ENCODE results near the gene LACTBL1. TPM values are rescaled to one million over a fixed set of nuclear protein-coding genes. Genes with fewer than 3 reads are reported as not detected.

The LACTBL1 gene, protein sequence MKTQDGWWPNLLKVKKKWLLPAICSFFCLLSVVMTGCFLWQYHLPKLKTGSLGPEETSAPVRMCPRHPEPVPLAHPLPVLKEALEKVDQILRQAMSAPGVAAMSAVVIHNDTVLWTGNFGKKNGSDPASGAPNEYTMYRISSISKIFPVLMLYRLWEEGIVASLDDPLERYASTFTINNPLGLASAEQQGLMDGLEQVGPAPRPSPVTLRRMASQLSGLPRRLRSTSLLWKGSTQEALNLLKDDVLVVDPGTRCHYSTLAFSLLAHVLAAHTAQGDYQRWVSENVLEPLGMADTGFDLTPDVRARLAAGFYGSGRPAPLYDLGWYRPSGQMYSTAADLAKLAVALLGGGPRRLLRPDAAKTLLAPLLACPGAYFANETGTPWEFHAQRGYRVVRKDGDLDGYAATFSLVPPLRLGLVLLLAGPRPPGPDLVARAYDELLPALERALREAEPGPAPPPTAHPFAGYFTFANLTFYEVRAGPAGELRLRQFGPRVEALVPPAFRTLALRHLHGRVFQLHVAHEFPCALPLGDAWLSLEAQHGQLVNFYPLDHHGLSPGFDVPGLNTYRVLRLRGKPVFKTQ
- not detected in 2 replicates for total RNA-seq (2014; rRNA removed; shearing (Covaris generic))
- not detected in 2 replicates for total RNA-seq (2022)
- Bru-seq, nascent RNA: not detected
- not detected for BruChase-seq, experiment 1, labeled RNA remaining after a 6-hour chase
- BruChase-seq, experiment 2, labeled RNA remaining after a 2-hour chase: not detected
- long read RNA-seq: 0 reads

DNA sequence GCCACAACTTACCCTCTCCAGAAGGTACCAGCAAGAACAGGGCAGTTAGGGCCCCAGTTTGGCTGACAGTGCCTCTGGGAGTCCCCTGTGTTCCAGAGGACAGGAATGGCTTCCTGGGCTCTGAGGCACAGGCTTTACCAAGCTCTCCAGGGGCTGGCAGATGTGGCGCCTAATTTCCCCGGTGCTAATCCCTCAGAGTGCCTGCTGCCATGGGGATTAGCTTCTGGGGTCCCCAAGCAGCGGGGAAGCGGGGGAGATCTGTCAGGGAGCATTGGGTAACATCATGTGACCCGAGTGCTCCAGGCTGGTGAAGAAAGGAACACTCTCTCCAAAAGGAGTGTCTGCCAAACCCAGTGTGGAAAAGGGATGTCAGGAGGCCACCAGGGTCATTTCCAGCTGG is at the start of gene LACTBL1:
TSS of gene LACTBL1 (minus strand) at position 107 of the 400 bp plus-strand sequence. CDS start 550 bp downstream, outside the sequence.
- CTCF ChIA-PET (ENCODE audit: unreplicated experiment): no interaction called here
- intact Hi-C loops (cut with micrococcal nuclease; ENCODE audit: unreplicated experiment): no loop called here

DNA sequence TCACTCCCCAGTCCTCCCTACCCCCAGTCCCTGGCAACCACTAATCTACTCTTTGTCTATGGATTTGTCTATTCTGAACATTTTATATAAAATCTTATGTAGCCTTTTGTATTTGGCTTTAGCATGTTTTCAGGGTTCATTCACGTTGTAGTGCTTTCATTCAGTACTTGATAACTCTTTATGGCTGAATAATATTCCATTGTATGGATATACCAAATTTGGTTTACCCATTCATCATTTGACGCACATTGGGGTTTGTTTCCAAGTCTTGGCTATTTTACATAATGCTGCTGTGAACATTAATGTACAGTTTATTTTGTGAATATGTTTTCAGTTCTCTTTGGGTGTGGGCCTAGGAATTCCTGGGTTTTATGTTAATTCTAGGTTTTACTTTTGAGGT is 49.2 kb upstream of the LACTBL1 start:
- CTCF ChIA-PET (ENCODE audit: unreplicated experiment): no interaction called here

More for the DNA sequence above, at the start of gene LACTBL1:
- Histone ChIP-seq H3K4me1 (ENCODE audit: insufficient read depth, low read length, poor library complexity, severe bottlenecking) (no peaks in the 10 kb centered on the region), H3K9me3 (ENCODE audit: low read length) (no peaks in the 10 kb centered on the region), H2AFZ (ENCODE audit: low read length) (no peak within 1 kb of the TSS), H3K36me3 (ENCODE audit: insufficient read depth, low read length) (no peaks in the 10 kb centered on the region), H4K20me1 (ENCODE audit: insufficient read depth, low read length) (no peaks in the 10 kb centered on the region), H3K4me3 (ENCODE audit: low read depth, low read length, poor library complexity, severe bottlenecking) (no peak within 1 kb of the TSS), H3K4me2 (ENCODE audit: low read length) (no peak within 1 kb of the TSS), H3K27ac (ENCODE audit: low read depth, low read length, poor library complexity, severe bottlenecking) (no peak within 1 kb of the TSS), H3K79me2 (ENCODE audit: insufficient read depth, low read depth, low read length) (no peaks in the 10 kb centered on the region), H3K9me2 (ENCODE audit: insufficient read depth, low read length) (no peaks in the 10 kb centered on the region)
- no peak for TF ChIP-seq EZH2phosphoT487 (IDR thresholded peaks at IDR 0.05; ENCODE audit: borderline replicate concordance, low read depth, low read length)
- TF ChIP-seq, protein P1, sequence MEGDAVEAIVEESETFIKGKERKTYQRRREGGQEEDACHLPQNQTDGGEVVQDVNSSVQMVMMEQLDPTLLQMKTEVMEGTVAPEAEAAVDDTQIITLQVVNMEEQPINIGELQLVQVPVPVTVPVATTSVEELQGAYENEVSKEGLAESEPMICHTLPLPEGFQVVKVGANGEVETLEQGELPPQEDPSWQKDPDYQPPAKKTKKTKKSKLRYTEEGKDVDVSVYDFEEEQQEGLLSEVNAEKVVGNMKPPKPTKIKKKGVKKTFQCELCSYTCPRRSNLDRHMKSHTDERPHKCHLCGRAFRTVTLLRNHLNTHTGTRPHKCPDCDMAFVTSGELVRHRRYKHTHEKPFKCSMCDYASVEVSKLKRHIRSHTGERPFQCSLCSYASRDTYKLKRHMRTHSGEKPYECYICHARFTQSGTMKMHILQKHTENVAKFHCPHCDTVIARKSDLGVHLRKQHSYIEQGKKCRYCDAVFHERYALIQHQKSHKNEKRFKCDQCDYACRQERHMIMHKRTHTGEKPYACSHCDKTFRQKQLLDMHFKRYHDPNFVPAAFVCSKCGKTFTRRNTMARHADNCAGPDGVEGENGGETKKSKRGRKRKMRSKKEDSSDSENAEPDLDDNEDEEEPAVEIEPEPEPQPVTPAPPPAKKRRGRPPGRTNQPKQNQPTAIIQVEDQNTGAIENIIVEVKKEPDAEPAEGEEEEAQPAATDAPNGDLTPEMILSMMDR (conservative IDR thresholded peaks at IDR 0.05; ENCODE audit: low read length): no peak
- POLR2A ChIA-PET: no interaction called here
- BruUV-seq (replicated peaks): no TSS peak
- DNase-seq (ENCODE audit: low spot score): no peak

More for the DNA sequence above, 49.2 kb upstream of the LACTBL1 start:
- intact Hi-C loops (cut with micrococcal nuclease; ENCODE audit: unreplicated experiment): no loop called here
- Histone ChIP-seq H3K4me2 (ENCODE audit: low read length) (peak overlapping the region; percentile 92), H3K9me2 (ENCODE audit: insufficient read depth, low read length) (no peaks in the 10 kb centered on the region), H3K79me2 (ENCODE audit: insufficient read depth, low read depth, low read length) (peaks cover 73% of the 10 kb centered on the region), H3K36me3 (ENCODE audit: insufficient read depth, low read length) (peaks cover 26% of the 10 kb centered on the region), H3K4me1 (ENCODE audit: insufficient read depth, low read length, poor library complexity, severe bottlenecking) (peaks cover 7% of the 10 kb centered on the region), H4K20me1 (ENCODE audit: insufficient read depth, low read length) (peaks cover 22% of the 10 kb centered on the region), H3K4me3 (ENCODE audit: low read depth, low read length, poor library complexity, severe bottlenecking) (peak overlapping the region; percentile 91), H3K27ac (ENCODE audit: low read depth, low read length, poor library complexity, severe bottlenecking) (no peak overlapping the region), H2AFZ (ENCODE audit: low read length) (no peak overlapping the region), H3K9me3 (ENCODE audit: low read length) (peaks cover 21% of the 10 kb centered on the region; the same call in 1 of the 2 replicates)
- no TSS peak for BruUV-seq (replicated peaks)
- TF ChIP-seq, protein P1 (conservative IDR thresholded peaks at IDR 0.05; ENCODE audit: low read length): no peak
- TF ChIP-seq EZH2phosphoT487 (IDR thresholded peaks at IDR 0.05; ENCODE audit: borderline replicate concordance, low read depth, low read length): no peak
- DNase-seq (ENCODE audit: low spot score): no peak
- POLR2A ChIA-PET: no interaction called here
